Liver (tissue), 3 donors: ENCODE results near the gene IL13.

ENCODE experiments used
- CTCF ChIP-seq: fragments of 150-350 bp; IDR thresholded peaks from 2 replicates; pipeline ENCODE4 v1.5.1; 2017; ENCODE audit warnings: improper control_type of control experiment, low read depth, low read length; ENCODE audit not compliant: missing input control
- EGR1 ChIP-seq, 2 donors: IDR thresholded peaks; 2 replicates each; pipeline ENCODE4 v1.6.1; 2016 to 2018; ENCODE audit warnings: antibody characterized with exemption in 2 of 2, low read depth in 2 of 2
- FOXA1 ChIP-seq: IDR thresholded peaks from 2 replicates; pipeline ENCODE4 v1.6.1; 2016; ENCODE audit warnings: antibody characterized with exemption
- GABPA ChIP-seq, 2 donors: IDR thresholded peaks in 1 of 2; conservative IDR thresholded peaks in 1 of 2; 2 replicates each; pipeline ENCODE4 v1.6.1; 2016; ENCODE audit warnings: antibody characterized with exemption in 2 of 2, mild to moderate bottlenecking in 1 of 2, moderate library complexity in 1 of 2
- HNF4A ChIP-seq, 2 donors: conservative IDR thresholded peaks; 2 replicates each; pipeline ENCODE4 v1.6.1; 2016; ENCODE audit warnings: antibody characterized with exemption in 2 of 2, mild to moderate bottlenecking in 2 of 2
- JUND ChIP-seq, 2 donors: IDR thresholded peaks; 2 replicates each; pipeline ENCODE4 v1.6.1; 2016; ENCODE audit warnings: antibody characterized with exemption in 2 of 2
- MAX ChIP-seq: IDR thresholded peaks from 2 replicates; pipeline ENCODE4 v1.6.1; 2016; ENCODE audit warnings: antibody characterized with exemption
- NR2F2 ChIP-seq: IDR thresholded peaks from 2 replicates; pipeline ENCODE4 v1.6.1; 2016; ENCODE audit warnings: antibody characterized with exemption
- RAD21 ChIP-seq, 2 donors: IDR thresholded peaks; 2 replicates each; pipeline ENCODE4 v1.6.1; 2016; ENCODE audit warnings: antibody characterized with exemption in 2 of 2, mild to moderate bottlenecking in 2 of 2
- REST ChIP-seq: IDR thresholded peaks from 2 replicates; pipeline ENCODE4 v1.6.1; 2016; ENCODE audit warnings: antibody characterized with exemption, mild to moderate bottlenecking
- TAF1 ChIP-seq: conservative IDR thresholded peaks from 2 replicates; pipeline ENCODE4 v1.6.1; 2016; ENCODE audit warnings: antibody characterized with exemption, mild to moderate bottlenecking
- YY1 ChIP-seq: IDR thresholded peaks from 2 replicates; pipeline ENCODE4 v1.6.1; 2016; ENCODE audit warnings: antibody characterized with exemption, mild to moderate bottlenecking
- donor health status: healthy.
- donor health status: healthy.

DNA sequence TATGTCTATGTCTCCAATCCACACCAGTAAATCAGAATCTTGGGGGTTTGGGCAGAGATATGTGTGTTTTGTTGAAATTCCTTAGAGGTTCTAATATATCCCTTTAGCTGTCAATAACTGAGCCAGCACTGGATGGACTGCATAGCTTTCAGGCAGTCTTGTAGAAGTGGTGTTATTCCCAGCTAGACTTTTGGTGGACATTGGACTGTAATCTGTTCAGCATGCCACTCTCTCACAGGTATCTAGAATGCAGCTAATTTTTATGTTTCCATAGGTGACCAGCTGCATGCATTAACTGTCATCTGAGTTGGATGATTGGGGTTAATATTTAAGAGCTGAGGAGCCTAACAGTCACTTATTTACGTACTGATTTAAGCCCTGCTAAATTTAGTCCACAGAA, 45.1 kb upstream of the IL13 start:
- TF ChIP-seq CTCF = no peak
- TF ChIP-seq RAD21 (IDR thresholded peaks at IDR 0.05) = no peak
- no peak for TF ChIP-seq YY1
- no peak for TF ChIP-seq REST
- no peak for TF ChIP-seq GABPA (IDR thresholded peaks at IDR 0.05 in 1 of 2, conservative IDR thresholded peaks at IDR 0.05 in 1 of 2)
- no peak for TF ChIP-seq MAX
- no peak for TF ChIP-seq FOXA1
- TF ChIP-seq HNF4A (conservative IDR thresholded peaks at IDR 0.05) = no peak
- no peak for TF ChIP-seq TAF1
- TF ChIP-seq NR2F2 = no peak
- TF ChIP-seq JUND (IDR thresholded peaks at IDR 0.05) = no peak
- TF ChIP-seq EGR1 (IDR thresholded peaks at IDR 0.05; ENCODE audit: low read depth in 2 of 2) = no peak
